GM06990 (cell line): ENCODE data around the gene ALS2.
"Not testable (repeated sequence)": the region's sequence is repeated elsewhere in the genome, so short reads cannot be mapped to it uniquely, and the experiment has no call there.

Experiments
- DNase-seq: peaks from one replicate; pipeline ENCODE4 v3.0.0-alpha.2; 2011; ENCODE audit not compliant: insufficient read length; ENCODE audit errors: extremely low read depth
- H3K27me3 ChIP-seq: replicated peaks from 2 replicates; pipeline ENCODE4 v1.6.0; 2011; ENCODE audit warnings: low read length; ENCODE audit not compliant: control insufficient read depth, insufficient read depth
- H3K36me3 ChIP-seq: 2 replicates; pipeline ENCODE4 v1.5.1; 2011; ENCODE audit warnings: low read length; ENCODE audit not compliant: control insufficient read depth, insufficient read depth
- H3K4me3 ChIP-seq: replicated peaks from 2 replicates; pipeline ENCODE4 v1.5.1; 2011; ENCODE audit warnings: low read depth, mild to moderate bottlenecking, control low read depth, low read length
- TF ChIP-seq, protein P1 (sequence below): IDR thresholded peaks from 2 replicates; pipeline ENCODE4 v1.5.1; 2011; ENCODE audit warnings: low read length, control low read depth, mild to moderate bottlenecking, inconsistent platforms; ENCODE audit not compliant: insufficient read depth, poor library complexity, severe bottlenecking

The ALS2 gene

DNA sequence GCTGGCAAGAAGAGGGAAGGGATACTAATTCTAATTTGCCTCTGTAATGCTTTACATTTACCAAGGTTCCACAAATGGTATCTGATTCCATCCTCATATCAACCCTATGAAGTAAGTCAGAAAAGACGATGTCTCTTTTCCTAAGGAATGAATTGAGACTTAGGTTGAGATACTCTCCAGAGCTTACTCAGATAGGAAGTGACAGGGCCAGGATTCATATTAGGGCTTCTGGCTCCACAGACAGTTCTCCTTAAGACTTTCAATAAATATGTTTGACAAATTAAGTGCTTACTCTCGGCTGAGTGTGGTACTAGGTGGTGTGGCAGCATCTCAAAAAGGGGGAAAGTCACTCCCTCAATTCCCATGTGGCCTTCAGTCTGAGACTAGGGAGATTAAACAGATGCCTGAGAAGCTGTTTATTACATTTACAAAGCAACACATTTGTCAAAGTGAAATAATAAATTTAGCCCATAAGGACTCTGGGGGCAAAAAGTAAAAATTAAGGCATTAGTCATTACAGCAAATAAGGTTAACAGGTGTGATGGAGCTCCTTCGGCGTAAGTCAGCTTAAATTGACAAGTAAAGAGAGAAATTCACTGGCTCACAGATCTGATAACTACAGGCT is 39.8 kb upstream of the ALS2 start:
- H3K36me3 ChIP-seq = no peaks in the 10 kb centered on the region
- TF ChIP-seq, protein P1, sequence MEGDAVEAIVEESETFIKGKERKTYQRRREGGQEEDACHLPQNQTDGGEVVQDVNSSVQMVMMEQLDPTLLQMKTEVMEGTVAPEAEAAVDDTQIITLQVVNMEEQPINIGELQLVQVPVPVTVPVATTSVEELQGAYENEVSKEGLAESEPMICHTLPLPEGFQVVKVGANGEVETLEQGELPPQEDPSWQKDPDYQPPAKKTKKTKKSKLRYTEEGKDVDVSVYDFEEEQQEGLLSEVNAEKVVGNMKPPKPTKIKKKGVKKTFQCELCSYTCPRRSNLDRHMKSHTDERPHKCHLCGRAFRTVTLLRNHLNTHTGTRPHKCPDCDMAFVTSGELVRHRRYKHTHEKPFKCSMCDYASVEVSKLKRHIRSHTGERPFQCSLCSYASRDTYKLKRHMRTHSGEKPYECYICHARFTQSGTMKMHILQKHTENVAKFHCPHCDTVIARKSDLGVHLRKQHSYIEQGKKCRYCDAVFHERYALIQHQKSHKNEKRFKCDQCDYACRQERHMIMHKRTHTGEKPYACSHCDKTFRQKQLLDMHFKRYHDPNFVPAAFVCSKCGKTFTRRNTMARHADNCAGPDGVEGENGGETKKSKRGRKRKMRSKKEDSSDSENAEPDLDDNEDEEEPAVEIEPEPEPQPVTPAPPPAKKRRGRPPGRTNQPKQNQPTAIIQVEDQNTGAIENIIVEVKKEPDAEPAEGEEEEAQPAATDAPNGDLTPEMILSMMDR = no peak
- H3K27me3 ChIP-seq = no peaks in the 10 kb centered on the region
- H3K4me3 ChIP-seq = no peak overlapping the region
- no peak for DNase-seq

DNA sequence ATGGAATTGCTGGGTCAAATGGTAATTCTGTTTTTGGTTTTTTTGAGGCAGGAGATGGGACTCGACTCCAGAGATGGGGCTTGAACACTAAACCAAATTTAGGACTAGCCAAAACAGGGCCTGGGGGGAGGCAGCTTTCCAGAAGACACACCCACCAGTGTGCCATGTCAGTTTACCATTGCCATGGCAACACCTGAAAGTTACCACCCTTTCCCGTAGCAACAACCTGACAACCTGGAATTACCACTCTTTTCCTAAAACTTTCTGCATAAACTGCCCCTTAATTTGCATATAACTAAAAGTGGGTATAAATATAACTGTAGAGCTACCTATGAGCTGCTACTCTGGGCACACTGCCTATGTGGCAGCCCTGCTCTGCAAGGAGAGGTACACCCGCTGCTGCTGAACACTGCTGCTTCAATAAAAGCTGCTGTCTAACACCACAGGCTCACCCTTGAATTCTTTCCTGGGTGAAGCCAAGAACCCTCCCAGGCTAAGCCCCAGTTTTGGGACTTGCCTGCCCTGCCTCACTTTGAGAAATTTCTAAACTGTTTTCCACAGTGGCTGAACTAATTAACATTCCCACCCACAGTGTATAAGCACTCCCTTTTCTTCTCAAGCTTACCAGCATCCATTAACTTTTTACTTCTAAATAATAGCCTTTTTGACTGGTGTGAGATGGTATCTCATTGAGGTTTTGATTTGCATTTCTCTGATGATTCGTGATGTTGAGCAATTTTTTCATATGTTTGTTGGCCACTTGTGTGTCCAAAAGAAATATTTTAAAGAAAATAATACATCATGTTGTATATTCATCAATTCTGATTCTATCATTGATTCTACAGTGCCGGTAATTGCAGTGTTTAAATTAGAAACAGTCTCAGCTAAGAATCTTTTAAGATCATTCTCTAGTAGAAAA is 36.2 kb upstream of the ALS2 start:
- TF ChIP-seq, protein P1 = no peak
- no peak for DNase-seq
- H3K4me3 ChIP-seq = no peak overlapping the region
- H3K36me3 ChIP-seq = no peaks in the 10 kb centered on the region
- no peaks in the 10 kb centered on the region for H3K27me3 ChIP-seq

DNA sequence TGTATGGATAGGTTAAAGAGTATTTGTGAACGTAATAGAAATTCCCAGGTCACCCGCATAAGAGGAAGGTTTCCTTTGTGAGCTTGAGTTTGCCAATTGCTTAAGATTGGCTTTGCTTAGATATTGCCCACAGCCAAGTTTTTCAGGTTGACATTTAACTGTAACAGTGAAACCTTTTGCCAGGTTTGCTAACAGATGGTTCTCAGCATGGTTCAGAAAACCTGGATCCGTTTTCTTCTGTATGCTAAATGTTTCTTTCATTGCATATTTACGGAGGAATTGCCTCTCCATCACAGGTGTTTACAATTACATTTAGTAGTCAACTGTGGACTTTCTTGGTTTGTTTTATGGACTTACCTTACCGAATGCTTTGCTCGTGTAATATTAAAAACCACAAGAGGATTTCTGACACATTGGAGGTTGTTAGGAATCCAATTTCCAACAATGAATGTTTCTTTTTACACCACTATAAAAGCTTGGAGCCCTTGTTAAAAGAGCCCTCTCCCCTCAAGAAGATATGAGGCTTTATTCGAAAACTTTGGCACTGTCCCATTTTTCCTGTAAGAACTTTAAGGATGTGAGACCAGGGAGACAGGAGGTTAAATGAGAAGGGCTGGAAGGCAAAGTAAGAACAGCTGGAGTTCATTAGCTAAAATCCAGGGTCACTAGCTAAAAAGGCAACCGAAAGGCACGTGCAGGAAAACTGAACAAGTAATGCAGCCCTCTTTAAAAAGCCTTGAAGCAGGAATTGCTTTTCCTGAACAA is 33.4 kb upstream of the ALS2 start:
- TF ChIP-seq, protein P1 = no peak
- Histone ChIP-seq H3K36me3 (no peaks in the 10 kb centered on the region), H3K27me3 (no peaks in the 10 kb centered on the region), H3K4me3 (no peak overlapping the region)
- DNase-seq = no peak

DNA sequence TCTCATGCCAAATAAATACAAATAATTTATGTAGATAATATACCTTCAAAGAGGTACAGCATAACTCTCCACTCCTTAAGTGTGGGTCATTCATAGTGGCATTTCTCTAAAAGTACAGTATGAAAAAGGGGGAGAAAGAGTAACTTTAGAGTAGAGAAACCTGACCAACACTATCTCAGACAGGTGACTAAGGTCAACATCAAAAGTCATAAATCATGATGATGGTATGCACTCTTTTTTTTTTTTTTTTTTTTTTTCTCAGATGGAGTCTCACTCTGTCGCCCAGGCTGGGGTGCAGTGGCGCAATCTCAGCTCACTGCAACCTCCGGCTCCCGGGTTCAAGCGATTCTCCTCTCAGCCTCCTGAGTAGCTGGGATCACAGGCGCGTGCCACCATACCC is 29.9 kb upstream of the ALS2 start:
- not testable (repeated sequence) for H3K4me3 ChIP-seq, DNase-seq, H3K36me3 ChIP-seq, H3K27me3 ChIP-seq

DNA sequence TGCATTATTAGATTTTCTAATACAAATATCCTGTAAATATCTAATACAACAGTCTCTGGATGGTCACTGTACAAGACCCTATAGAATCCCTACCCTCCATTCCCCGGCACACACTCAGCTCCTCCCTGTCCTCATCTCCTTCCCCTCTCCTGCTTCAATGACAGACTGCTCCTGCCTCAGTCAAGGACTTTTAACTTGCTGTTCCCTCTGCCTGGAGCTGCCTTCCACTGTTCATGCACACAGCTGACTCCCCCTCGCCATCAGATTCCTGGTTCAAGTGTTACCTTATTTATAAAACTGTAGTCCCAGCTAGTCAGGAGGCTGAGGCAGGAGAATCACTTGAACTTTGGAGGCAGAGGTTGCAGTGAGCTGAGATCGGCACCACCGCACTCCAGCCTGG is 28.9 kb upstream of the ALS2 start:
- Histone ChIP-seq H3K36me3 (no peaks in the 10 kb centered on the region), H3K4me3 (no peak overlapping the region), H3K27me3 (no peaks in the 10 kb centered on the region; the same call in 1 of the 2 replicates)
- TF ChIP-seq, protein P1 = no peak
- no peak for DNase-seq

DNA sequence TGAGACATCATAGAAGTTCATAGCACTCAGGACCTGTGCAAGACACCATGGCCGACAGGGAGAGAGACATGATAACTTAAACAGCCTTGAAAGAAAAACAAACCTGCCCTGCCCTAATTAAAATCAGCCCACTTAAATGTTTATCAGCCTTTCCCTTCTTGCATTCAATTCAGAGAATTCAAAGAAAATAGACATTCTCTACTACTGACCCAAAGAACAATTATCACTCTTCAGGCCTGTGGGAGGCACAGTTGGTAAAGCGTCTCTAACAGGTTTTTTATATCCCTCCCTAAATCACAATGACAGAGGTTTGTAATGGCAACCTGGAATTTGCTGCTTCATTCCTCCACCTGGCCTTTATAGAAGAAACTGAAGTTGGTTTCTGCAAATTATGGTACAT is 27.3 kb upstream of the ALS2 start:
- H3K4me3 ChIP-seq = no peak overlapping the region
- no peaks in the 10 kb centered on the region for H3K36me3 ChIP-seq
- no peak for DNase-seq
- no peaks in the 10 kb centered on the region; the same call in 1 of the 2 replicates for H3K27me3 ChIP-seq
- TF ChIP-seq, protein P1 = no peak
